Ishikawa (cell line): ENCODE measurements around the gene CD52.

ENCODE experiments used
- EP300 ChIP-seq: IDR thresholded peaks from 2 replicates; pipeline ENCODE4 v1.6.1; 2012; ENCODE audit warnings: borderline replicate concordance
- RAD21 ChIP-seq: IDR thresholded peaks from 2 replicates; pipeline ENCODE4 v1.6.1; 2012; ENCODE audit warnings: low read depth
- TAF1 ChIP-seq: IDR thresholded peaks from 2 replicates; pipeline ENCODE4 v1.6.1; 2012; ENCODE audit warnings: low read depth, mild to moderate bottlenecking
- TF ChIP-seq, protein P1 (sequence below): IDR thresholded peaks from 2 replicates; pipeline ENCODE4 v1.6.1; 2012

DNA sequence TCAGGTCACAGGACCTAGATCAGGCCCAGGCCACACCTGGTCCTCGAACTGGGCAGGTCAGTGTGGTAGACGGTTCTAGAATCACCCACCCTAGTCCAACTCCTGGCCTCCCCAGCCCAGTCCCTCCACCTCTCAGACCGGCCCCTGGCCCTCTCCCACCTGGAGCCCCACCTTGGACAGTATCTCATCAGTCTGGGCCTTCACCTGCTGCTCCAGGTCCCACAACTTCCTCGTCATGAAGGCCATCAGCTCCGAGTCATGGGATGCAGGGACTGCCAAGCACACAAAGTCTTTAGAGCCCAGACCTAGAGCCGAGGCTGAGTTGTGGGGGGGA is 20.0 kb upstream of the CD52 start:
- TF ChIP-seq, protein P1, sequence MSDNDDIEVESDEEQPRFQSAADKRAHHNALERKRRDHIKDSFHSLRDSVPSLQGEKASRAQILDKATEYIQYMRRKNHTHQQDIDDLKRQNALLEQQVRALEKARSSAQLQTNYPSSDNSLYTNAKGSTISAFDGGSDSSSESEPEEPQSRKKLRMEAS = no peak
- TF ChIP-seq EP300 (no peak), TAF1 (no peak), RAD21 (no peak)
